H1 (cell line): ENCODE results near the gene AGPAT3. TPM values are rescaled to one million over a fixed set of nuclear protein-coding genes. Genes with fewer than 3 reads are reported as not detected.

Experiments
- CTCF ChIA-PET: fragments of 300-600 bp; sonication (Branson Sonifier 250); formaldehyde crosslinking; loops from one replicate; lab custom pipeline; 2021; ENCODE audit not compliant: partially characterized antibody; lab: Charles Lee
- POLR2A ChIA-PET: fragments of 300-600 bp; sonication (Branson Sonifier 250); formaldehyde crosslinking; loops from one replicate; lab custom pipeline; 2021; ENCODE audit warnings: inconsistent platforms; ENCODE audit not compliant: partially characterized antibody; lab: Charles Lee
- DNase-seq, 2 experiments: peaks; one replicate each; pipeline versions ENCODE4 v3.0.0 to v3.0.0-alpha.2; 2010 to 2022; ENCODE audit warnings: low spot score in 2 of 2, low read depth in 1 of 2, mixed read lengths in 1 of 2
- FAIRE-seq: peaks from 2 replicates; lab custom pipeline; 2011; peaks lifted over from hg19 to GRCh38; lab: Jason Lieb, UNC
- H2AFZ ChIP-seq: 2 replicates; pipeline ENCODE4 v1.8.1; 2012; ENCODE audit warnings: low read length, inconsistent platforms
- H2AK5ac ChIP-seq: 2 replicates; pipeline ENCODE4 v1.6.1; 2013; ENCODE audit warnings: low read depth, low read length
- H2BK120ac ChIP-seq: replicated peaks from 2 replicates; pipeline ENCODE3; 2013; ENCODE audit warnings: low read depth, low read length, inconsistent platforms
- H2BK12ac ChIP-seq: 2 replicates; pipeline ENCODE4 v1.6.1; 2013; ENCODE audit warnings: low read depth, low read length
- H2BK15ac ChIP-seq: 2 replicates; pipeline ENCODE4 v1.6.1; 2013; ENCODE audit warnings: low read length
- H2BK20ac ChIP-seq: 2 replicates; pipeline ENCODE4 v1.6.1; 2013; ENCODE audit warnings: low read length
- H2BK5ac ChIP-seq: 2 replicates; pipeline ENCODE4 v1.6.1; 2013; ENCODE audit warnings: low read depth, low read length
- H3K14ac ChIP-seq: 2 replicates; pipeline ENCODE4 v1.6.1; 2013; ENCODE audit warnings: inconsistent platforms; ENCODE audit not compliant: insufficient read length
- H3K18ac ChIP-seq: 2 replicates; pipeline ENCODE4 v1.6.1; 2013; ENCODE audit warnings: low read length; ENCODE audit errors: extremely low read depth
- H3K23ac ChIP-seq: 2 replicates; pipeline ENCODE4 v1.6.1; 2013; ENCODE audit warnings: inconsistent platforms; ENCODE audit not compliant: insufficient read length
- H3K23me2 ChIP-seq: 2 replicates; pipeline ENCODE4 v1.6.1; 2013; ENCODE audit warnings: low read depth, low read length
- H3K27ac ChIP-seq: 2 replicates; pipeline ENCODE4 v1.6.1; 2011; ENCODE audit warnings: low read depth, low read length, inconsistent platforms
- H3K27me3 ChIP-seq, 4 experiments: replicated peaks in 1 of 4; 1 replicate in 1 of 4; 2 replicates in 3 of 4; pipeline versions ENCODE4 v1.6.1 to v1.8.1; 2011 to 2013; ENCODE audit warnings: low read length in 3 of 4, mild to moderate bottlenecking in 3 of 4, inconsistent platforms in 2 of 4, mixed read lengths in 2 of 4, moderate library complexity in 1 of 4; ENCODE audit not compliant: control insufficient read depth in 3 of 4, insufficient read depth in 3 of 4; ENCODE audit errors: extremely low read depth in 1 of 4
- H3K36me3 ChIP-seq, 4 experiments: 2 replicates each; pipeline versions ENCODE4 v1.6.1 to v1.8.1; 2011 to 2013; ENCODE audit warnings: mild to moderate bottlenecking in 4 of 4, low read length in 3 of 4, moderate library complexity in 2 of 4, control low read depth in 1 of 4, inconsistent platforms in 1 of 4; ENCODE audit not compliant: insufficient read depth in 4 of 4, control insufficient read depth in 2 of 4
- H3K4ac ChIP-seq: replicated peaks from 2 replicates; pipeline ENCODE3; 2013; ENCODE audit warnings: low read length, low read depth, mixed read lengths, inconsistent platforms; ENCODE audit not compliant: insufficient read length
- H3K4me1 ChIP-seq, 4 experiments: replicated peaks in 1 of 4; 1 replicate in 1 of 4; 2 replicates in 3 of 4; pipeline versions ENCODE4 v1.6.1 to v1.8.1; 2011 to 2013; ENCODE audit warnings: low read length in 3 of 4, inconsistent platforms in 2 of 4, mixed read lengths in 1 of 4; ENCODE audit not compliant: insufficient read depth in 4 of 4, control insufficient read depth in 3 of 4
- H3K4me2 ChIP-seq, 2 experiments: 2 replicates each; pipeline versions ENCODE4 v1.6.1 to v1.8.1; 2011 to 2013; ENCODE audit warnings: low read depth in 2 of 2, low read length in 2 of 2, control low read depth in 1 of 2, inconsistent platforms in 1 of 2, mild to moderate bottlenecking in 1 of 2; ENCODE audit not compliant: insufficient read depth in 1 of 2
- H3K4me3 ChIP-seq, 4 experiments: fragments of 200-600, 300-600 bp in 1 of 4; sonication (generic), shearing (Covaris generic), sonication (Bioruptor Twin) in 1 of 4; 2 replicates each; pipeline versions ENCODE4 v1.5.1 to v1.8.1; 2011 to 2016; ENCODE audit warnings: low read length in 4 of 4, low read depth in 3 of 4, control low read depth in 2 of 4, inconsistent platforms in 2 of 4, mild to moderate bottlenecking in 2 of 4, mixed read lengths in 1 of 4, moderate library complexity in 1 of 4; ENCODE audit not compliant: insufficient read depth in 2 of 4; ENCODE audit errors: extremely low read depth in 1 of 4
- H3K56ac ChIP-seq: replicated peaks from 2 replicates; pipeline ENCODE3; 2013; ENCODE audit warnings: low read depth, mild to moderate bottlenecking, mixed read lengths, low read length, inconsistent platforms; ENCODE audit not compliant: insufficient read length
- H3K79me1 ChIP-seq: 2 replicates; pipeline ENCODE4 v1.6.1; 2013; ENCODE audit warnings: low read depth, low read length, control low read depth
- H3K79me2 ChIP-seq, 2 experiments: 2 replicates each; pipeline versions ENCODE4 v1.6.1 to v1.8.1; 2012 to 2013; ENCODE audit warnings: low read length in 2 of 2, mild to moderate bottlenecking in 2 of 2, inconsistent platforms in 1 of 2; ENCODE audit not compliant: insufficient read depth in 2 of 2, control insufficient read depth in 1 of 2
- H3K9ac ChIP-seq, 4 experiments: replicated peaks in 1 of 4; 1 replicate in 1 of 4; 2 replicates in 3 of 4; pipeline versions ENCODE4 v1.6.1 to v1.8.1; 2011 to 2013; ENCODE audit warnings: low read depth in 3 of 4, low read length in 3 of 4, control low read depth in 2 of 4, mild to moderate bottlenecking in 2 of 4, moderate library complexity in 2 of 4, inconsistent platforms in 1 of 4; ENCODE audit errors: extremely low read depth in 1 of 4
- H3K9me3 ChIP-seq, 2 experiments: 2 replicates each; pipeline versions ENCODE4 v1.6.1 to v1.8.1; 2012 to 2013; ENCODE audit warnings: mild to moderate bottlenecking in 2 of 2, moderate library complexity in 2 of 2, control low read depth in 1 of 2, inconsistent platforms in 1 of 2, low read depth in 1 of 2, low read length in 1 of 2, mixed read lengths in 1 of 2; ENCODE audit not compliant: insufficient read depth in 2 of 2
- H4K20me1 ChIP-seq, 2 experiments: replicated peaks in 1 of 2; 2 replicates each; pipeline versions ENCODE3 to v1.8.1; 2011 to 2013; ENCODE audit warnings: inconsistent platforms in 2 of 2, low read length in 2 of 2, mild to moderate bottlenecking in 1 of 2; ENCODE audit not compliant: insufficient read depth in 2 of 2, control insufficient read depth in 1 of 2
- H4K5ac ChIP-seq: 2 replicates; pipeline ENCODE4 v1.6.1; 2013; ENCODE audit warnings: low read length, low read depth, mixed read lengths, inconsistent platforms; ENCODE audit not compliant: insufficient read length
- H4K8ac ChIP-seq: 2 replicates; pipeline ENCODE4 v1.8.0; 2013; ENCODE audit warnings: mild to moderate bottlenecking, moderate library complexity, low read length, inconsistent platforms; ENCODE audit not compliant: insufficient read depth; ENCODE audit errors: extremely low read depth
- H4K91ac ChIP-seq: replicated peaks from 2 replicates; pipeline ENCODE3; 2013; ENCODE audit warnings: low read length, mixed read lengths, inconsistent platforms; ENCODE audit not compliant: insufficient read length
- CHD2 ChIP-seq: IDR thresholded peaks from 2 replicates; pipeline ENCODE4 v1.6.1; 2012; ENCODE audit warnings: low read length, improper control_type of control experiment
- CREB1 ChIP-seq: IDR thresholded peaks from 2 replicates; pipeline ENCODE4 v1.6.1; 2012; ENCODE audit warnings: inconsistent platforms
- POLR2AphosphoS5 ChIP-seq: IDR thresholded peaks from 2 replicates; pipeline ENCODE4 v1.6.1; 2011; ENCODE audit warnings: low read depth, low read length
- TEAD4 ChIP-seq: IDR thresholded peaks from 2 replicates; pipeline ENCODE4 v1.6.1; 2012; ENCODE audit warnings: low read depth, low read length, inconsistent platforms, mixed read lengths
- ZNF274 ChIP-seq: IDR thresholded peaks from 2 replicates; pipeline ENCODE4 v1.7.0; 2012; ENCODE audit warnings: low read length, borderline replicate concordance; ENCODE audit errors: extremely low read depth
- WGBS, 2 experiments: shearing (Covaris generic) in 1 of 2; methylation state at CpG; one replicate each; pipeline versions ENCODE4 v1.1.6 to v1.1.7; 2013 to 2015; ENCODE audit warnings: low lambda C conversion rate in 2 of 2, mixed read lengths in 2 of 2, inconsistent platforms in 1 of 2, low coverage in 1 of 2, missing lambda C conversion rate in 1 of 2; ENCODE audit not compliant: insufficient replicate concordance in 2 of 2, insufficient coverage in 1 of 2, insufficient read length in 1 of 2; ENCODE audit errors: extremely low coverage in 1 of 2, missing lambda C conversion rate in 1 of 2; 5-methylcytosine and 5-hydroxymethylcytosine counted together
- polyA plus RNA-seq, 7 experiments: library from polyadenylated mRNA; depleted of rRNA in 3 of 7; stranded (reverse) in 5 of 7; unstranded in 2 of 7; fragments of >200 nt in 5 of 7; fragments of 200-250 nt in 2 of 7; gene quantifications; 1 replicate in 5 of 7; 2 replicates in 1 of 7; 4 replicates in 1 of 7; pipeline versions ENCODE4 v1.2.1 to v1.2.3, GENCODE V29; 2011 to 2013; ENCODE audit warnings: missing spikeins in 2 of 7, mixed read lengths in 2 of 7
- total RNA-seq: library from RNA; stranded (reverse); fragmentation: NEBNext Ultra II Directional; extraction: Animal tissue kit (Norgen Biotek cat#: 25700); gene quantifications from 2 replicates; pipeline ENCODE4 v1.2.1, GENCODE V29; 2021
- TF ChIP-seq, protein P1 (sequence below): IDR thresholded peaks from 2 replicates; pipeline ENCODE4 v1.6.1; 2012; ENCODE audit warnings: inconsistent platforms
- TF ChIP-seq, protein P2 (sequence below): IDR thresholded peaks from 2 replicates; pipeline ENCODE4 v1.6.1; 2012; ENCODE audit warnings: low read length, inconsistent platforms
- TF ChIP-seq, protein P3 (sequence below): IDR thresholded peaks from 2 replicates; pipeline ENCODE4 v1.6.1; 2012; ENCODE audit warnings: inconsistent platforms
- TF ChIP-seq, protein P4 (sequence below), 3 experiments: IDR thresholded peaks; 1 replicate in 2 of 3; 2 replicates in 1 of 3; pipeline versions ENCODE4 v1.5.1 to v1.6.1; 2011; ENCODE audit warnings: low read length in 3 of 3, mild to moderate bottlenecking in 3 of 3, inconsistent platforms in 2 of 3, low read depth in 1 of 3, moderate library complexity in 1 of 3; ENCODE audit not compliant: insufficient read depth in 1 of 3; ENCODE audit errors: control extremely low read depth in 1 of 3

Gene AGPAT3
- total and polyA plus RNA-seq, 2 of the 8 experiments (the other 6 are each of a cell fraction or from before 2014, with no cell fraction given): 5.8 to 7.3 TPM

DNA sequence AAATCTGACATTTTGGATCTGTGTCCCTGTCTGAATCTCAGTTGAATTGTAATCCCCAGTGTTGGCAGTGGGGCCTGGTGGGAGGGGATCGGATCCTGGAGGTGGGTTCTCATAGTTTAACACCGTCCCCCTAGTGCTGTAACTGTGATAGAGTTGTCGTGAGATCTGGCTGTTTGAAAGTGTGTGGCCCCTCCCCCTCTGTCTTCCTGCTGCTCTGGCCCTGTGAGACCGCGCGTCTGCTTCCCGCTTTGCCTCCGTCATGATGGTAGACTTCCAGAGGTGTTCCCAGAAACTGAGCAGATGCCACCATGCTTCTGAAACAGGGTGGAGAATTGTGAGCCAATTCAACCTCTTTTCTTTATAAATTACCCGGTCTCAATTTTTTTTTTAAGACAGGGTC, 25.0 kb downstream of the AGPAT3 start:
- no peaks in the 10 kb centered on the region for H3K79me2 ChIP-seq
- 45% methylated on average over 9 of the region's 9 CpGs; no CpG with 5 or more reads in 1 of the 2 experiments for WGBS, 2 experiments
- no peak for TF ChIP-seq CREB1
- no peak for TF ChIP-seq TEAD4
- peak; percentile 46; the same call in 1 of the 2 replicates for TF ChIP-seq POLR2AphosphoS5
- TF ChIP-seq, protein P1, sequence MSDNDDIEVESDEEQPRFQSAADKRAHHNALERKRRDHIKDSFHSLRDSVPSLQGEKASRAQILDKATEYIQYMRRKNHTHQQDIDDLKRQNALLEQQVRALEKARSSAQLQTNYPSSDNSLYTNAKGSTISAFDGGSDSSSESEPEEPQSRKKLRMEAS: peak; percentile 50; the same call in 1 of the 2 replicates
- no peak for TF ChIP-seq ZNF274
- TF ChIP-seq, protein P2, sequence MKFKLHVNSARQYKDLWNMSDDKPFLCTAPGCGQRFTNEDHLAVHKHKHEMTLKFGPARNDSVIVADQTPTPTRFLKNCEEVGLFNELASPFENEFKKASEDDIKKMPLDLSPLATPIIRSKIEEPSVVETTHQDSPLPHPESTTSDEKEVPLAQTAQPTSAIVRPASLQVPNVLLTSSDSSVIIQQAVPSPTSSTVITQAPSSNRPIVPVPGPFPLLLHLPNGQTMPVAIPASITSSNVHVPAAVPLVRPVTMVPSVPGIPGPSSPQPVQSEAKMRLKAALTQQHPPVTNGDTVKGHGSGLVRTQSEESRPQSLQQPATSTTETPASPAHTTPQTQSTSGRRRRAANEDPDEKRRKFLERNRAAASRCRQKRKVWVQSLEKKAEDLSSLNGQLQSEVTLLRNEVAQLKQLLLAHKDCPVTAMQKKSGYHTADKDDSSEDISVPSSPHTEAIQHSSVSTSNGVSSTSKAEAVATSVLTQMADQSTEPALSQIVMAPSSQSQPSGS: no peak
- TF ChIP-seq, protein P3, sequence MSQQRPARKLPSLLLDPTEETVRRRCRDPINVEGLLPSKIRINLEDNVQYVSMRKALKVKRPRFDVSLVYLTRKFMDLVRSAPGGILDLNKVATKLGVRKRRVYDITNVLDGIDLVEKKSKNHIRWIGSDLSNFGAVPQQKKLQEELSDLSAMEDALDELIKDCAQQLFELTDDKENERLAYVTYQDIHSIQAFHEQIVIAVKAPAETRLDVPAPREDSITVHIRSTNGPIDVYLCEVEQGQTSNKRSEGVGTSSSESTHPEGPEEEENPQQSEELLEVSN: peak; percentile 45; the same call in 1 of the 2 replicates
- TF ChIP-seq CHD2: peak; percentile 46; the same call in 1 of the 2 replicates
- TF ChIP-seq, protein P4, sequence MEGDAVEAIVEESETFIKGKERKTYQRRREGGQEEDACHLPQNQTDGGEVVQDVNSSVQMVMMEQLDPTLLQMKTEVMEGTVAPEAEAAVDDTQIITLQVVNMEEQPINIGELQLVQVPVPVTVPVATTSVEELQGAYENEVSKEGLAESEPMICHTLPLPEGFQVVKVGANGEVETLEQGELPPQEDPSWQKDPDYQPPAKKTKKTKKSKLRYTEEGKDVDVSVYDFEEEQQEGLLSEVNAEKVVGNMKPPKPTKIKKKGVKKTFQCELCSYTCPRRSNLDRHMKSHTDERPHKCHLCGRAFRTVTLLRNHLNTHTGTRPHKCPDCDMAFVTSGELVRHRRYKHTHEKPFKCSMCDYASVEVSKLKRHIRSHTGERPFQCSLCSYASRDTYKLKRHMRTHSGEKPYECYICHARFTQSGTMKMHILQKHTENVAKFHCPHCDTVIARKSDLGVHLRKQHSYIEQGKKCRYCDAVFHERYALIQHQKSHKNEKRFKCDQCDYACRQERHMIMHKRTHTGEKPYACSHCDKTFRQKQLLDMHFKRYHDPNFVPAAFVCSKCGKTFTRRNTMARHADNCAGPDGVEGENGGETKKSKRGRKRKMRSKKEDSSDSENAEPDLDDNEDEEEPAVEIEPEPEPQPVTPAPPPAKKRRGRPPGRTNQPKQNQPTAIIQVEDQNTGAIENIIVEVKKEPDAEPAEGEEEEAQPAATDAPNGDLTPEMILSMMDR (IDR thresholded peaks at IDR 0.05; ENCODE audit: control extremely low read depth in 1 of 3, insufficient read depth in 1 of 3, low read depth in 1 of 3, low read length in 3 of 3): peak in 1 of 3 experiments; percentile 13; a peak in 2 of 4 replicates

More for the DNA sequence above, 25.0 kb downstream of the AGPAT3 start:
- H3K4ac ChIP-seq: no peak overlapping the region
- no peaks in the 10 kb centered on the region for H3K36me3 ChIP-seq
- no peak overlapping the region for H2BK5ac ChIP-seq
- H3K9ac ChIP-seq: no peak overlapping the region
- H4K91ac ChIP-seq: no peak overlapping the region
- H3K14ac ChIP-seq: no peak overlapping the region
- H2AK5ac ChIP-seq: no peak overlapping the region
- H2BK20ac ChIP-seq: no peak overlapping the region
- no peak overlapping the region for H2AFZ ChIP-seq
- no peak overlapping the region for H2BK15ac ChIP-seq
- H3K9me3 ChIP-seq: no peaks in the 10 kb centered on the region
- H3K4me1 ChIP-seq: peaks cover 0 to 9% (median 7%) of the 10 kb centered on the region in 4 experiments; a peak in 5 of 7 replicates
- H4K20me1 ChIP-seq: no peaks in the 10 kb centered on the region
- DNase-seq: peak in 1 of 2 experiments; percentile 59
- H3K56ac ChIP-seq: no peak overlapping the region
- H3K4me3 ChIP-seq: peak overlapping the region in 1 of 4 experiments; percentile 20; a peak in 1 of 8 replicates
- H4K5ac ChIP-seq: no peak overlapping the region
- no peak for FAIRE-seq
- H3K23me2 ChIP-seq: no peaks in the 10 kb centered on the region
- no peak overlapping the region for H4K8ac ChIP-seq
- H3K27me3 ChIP-seq: no peaks in the 10 kb centered on the region
- H3K18ac ChIP-seq: no peak overlapping the region
- H3K79me1 ChIP-seq: no peaks in the 10 kb centered on the region
- H3K4me2 ChIP-seq: peak overlapping the region; percentile 33 to 36; a peak in 3 of 4 replicates
- no peak overlapping the region for H2BK12ac ChIP-seq
- no peak overlapping the region for H3K27ac ChIP-seq
- H3K23ac ChIP-seq: no peak overlapping the region
- ChIA-PET POLR2A (no interaction called here), CTCF (no interaction called here)
- H2BK120ac ChIP-seq: no peak overlapping the region
